Fibroblast of villous mesenchyme (primary cell): ENCODE measurements around the gene PRR14L. TPM values are rescaled to one million over a fixed set of nuclear protein-coding genes. Genes with fewer than 3 reads are reported as not detected.

Experiments
- DNase-seq: peaks from one replicate; pipeline ENCODE4 v3.0.0-alpha.2; 2010; ENCODE audit warnings: low read depth
- H3K4me3 ChIP-seq: 2 replicates; pipeline ENCODE4 v1.5.1; 2011; ENCODE audit warnings: low read depth, mild to moderate bottlenecking, low read length
- total RNA-seq: library from RNA; depleted of rRNA; stranded (reverse); fragments of >200 nt; gene quantifications from 2 replicates; pipeline ENCODE4 v1.2.3, GENCODE V29; 2012
- TF ChIP-seq, protein P1 (sequence below): IDR thresholded peaks from 2 replicates; pipeline ENCODE4 v1.5.1; 2012; ENCODE audit warnings: low read depth, mild to moderate bottlenecking, low read length; ENCODE audit not compliant: insufficient read depth

PRR14L gene
- total RNA-seq, 1 donor = 30.2 TPM

DNA sequence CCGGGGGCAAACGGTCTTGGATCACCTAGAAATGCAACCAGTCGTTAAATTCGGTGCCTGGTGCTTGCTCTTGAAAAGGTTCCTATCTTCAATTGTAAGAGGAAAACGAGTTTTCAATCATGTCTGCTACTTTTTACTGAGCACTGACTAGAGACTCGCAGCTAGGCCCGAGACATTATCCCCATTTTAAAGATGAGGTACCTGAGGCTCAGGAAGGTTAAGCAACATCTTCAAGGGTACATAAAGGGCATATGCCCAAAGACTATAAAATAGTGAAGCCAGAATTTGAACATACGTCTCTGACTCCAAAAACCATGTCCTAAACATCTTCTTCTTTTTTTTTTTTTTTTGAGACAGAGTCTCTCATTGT is 87.3 kb downstream of the PRR14L start:
- H3K4me3 ChIP-seq = peak overlapping the region; percentile 99
- TF ChIP-seq, protein P1, sequence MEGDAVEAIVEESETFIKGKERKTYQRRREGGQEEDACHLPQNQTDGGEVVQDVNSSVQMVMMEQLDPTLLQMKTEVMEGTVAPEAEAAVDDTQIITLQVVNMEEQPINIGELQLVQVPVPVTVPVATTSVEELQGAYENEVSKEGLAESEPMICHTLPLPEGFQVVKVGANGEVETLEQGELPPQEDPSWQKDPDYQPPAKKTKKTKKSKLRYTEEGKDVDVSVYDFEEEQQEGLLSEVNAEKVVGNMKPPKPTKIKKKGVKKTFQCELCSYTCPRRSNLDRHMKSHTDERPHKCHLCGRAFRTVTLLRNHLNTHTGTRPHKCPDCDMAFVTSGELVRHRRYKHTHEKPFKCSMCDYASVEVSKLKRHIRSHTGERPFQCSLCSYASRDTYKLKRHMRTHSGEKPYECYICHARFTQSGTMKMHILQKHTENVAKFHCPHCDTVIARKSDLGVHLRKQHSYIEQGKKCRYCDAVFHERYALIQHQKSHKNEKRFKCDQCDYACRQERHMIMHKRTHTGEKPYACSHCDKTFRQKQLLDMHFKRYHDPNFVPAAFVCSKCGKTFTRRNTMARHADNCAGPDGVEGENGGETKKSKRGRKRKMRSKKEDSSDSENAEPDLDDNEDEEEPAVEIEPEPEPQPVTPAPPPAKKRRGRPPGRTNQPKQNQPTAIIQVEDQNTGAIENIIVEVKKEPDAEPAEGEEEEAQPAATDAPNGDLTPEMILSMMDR = no peak
- DNase-seq = no peak

DNA sequence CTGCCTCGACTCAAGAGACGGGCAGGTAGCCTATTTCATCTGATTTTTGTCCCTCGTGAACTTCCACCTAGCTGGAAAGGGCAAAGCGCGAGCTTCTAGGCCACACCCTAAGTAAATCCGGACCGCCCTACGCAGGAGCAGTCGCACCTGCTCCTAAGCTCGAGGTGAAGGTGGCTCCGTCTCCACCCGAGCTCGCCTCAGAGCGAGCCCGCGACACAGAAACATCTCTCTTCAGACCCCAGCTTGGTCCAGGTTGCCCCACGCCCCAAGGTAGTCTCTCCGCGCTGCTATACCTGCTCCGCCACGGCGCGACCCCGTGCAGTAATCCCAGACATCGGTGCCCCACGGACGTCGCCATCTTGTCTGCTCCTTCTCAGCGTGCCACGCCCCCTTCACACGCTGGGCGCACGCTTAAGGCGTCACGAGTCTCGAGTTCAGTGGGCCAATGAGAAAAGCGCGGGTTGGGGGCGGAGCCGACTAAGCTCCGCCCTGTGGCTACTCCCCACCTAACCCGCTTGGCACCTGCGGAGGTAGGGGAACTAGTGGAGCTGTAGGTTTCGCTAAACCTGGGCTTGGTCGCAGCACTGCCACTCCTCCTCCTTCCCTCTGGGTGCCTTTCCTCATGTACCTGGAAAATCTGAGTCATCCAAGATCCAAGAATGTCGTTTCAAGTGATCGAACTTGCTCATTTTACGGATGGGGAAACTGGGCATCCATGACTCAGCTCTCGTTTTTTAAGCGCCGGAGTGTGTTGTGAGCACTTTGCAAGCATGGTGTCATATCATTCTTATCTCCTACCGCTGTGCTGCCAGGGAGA is 87.9 kb downstream of the PRR14L start, which contains the start of gene PISD:
Gene PISD, minus strand, starts transcription at position 365 of the 817 bp plus-strand sequence. Its CDS starts 7 bp downstream, at position 358.
- peak; percentile 95 for DNase-seq
- H3K4me3 ChIP-seq = peak within 1 kb of the TSS; percentile 99
- TF ChIP-seq, protein P1 = no peak

DNA sequence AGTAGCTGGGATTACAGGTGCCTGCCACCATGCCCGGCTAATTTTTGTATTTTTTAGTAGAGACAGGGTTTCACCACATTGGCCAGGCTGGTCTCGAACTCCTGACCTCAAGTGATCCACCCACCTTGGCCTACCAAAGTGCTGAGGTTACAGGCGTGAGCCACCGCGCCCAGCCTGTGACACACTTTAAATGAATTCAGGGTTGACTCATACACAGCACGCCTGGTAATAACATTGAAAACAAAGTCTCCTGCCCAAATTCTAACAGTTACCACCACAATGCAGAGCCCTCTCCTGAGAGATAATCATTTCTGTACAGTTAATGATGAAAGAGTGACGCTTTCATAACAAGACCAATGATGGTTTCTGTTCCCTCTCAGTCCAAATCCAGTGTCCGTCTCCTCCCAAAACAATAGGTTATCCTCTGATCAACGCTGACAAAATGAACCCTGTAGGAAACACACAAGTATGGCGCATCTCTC is 89.0 kb downstream of the PRR14L start:
- peak; percentile 74 for DNase-seq
- H3K4me3 ChIP-seq = peak overlapping the region; percentile 99

DNA sequence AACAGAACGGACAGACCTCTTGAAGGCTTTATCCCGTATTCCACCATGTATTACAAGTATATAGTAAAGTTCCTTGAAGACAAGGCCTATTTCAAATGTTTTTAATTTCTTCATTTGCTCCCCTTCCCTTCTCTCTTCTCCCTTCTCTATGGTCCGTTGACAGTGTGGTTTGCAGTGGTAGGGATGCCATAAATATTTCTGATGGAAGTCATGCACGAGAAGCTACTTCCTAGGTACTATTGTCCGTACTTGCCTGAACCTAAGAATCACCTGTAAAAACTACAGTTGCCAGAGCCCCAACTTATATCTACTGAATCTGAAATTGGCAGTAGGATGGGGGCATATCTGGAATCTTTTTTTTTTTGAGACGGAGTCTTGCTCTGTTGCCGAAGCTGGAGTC is 90.7 kb downstream of the PRR14L start:
- no peak overlapping the region for H3K4me3 ChIP-seq
- DNase-seq = no peak
- TF ChIP-seq, protein P1 = no peak

DNA sequence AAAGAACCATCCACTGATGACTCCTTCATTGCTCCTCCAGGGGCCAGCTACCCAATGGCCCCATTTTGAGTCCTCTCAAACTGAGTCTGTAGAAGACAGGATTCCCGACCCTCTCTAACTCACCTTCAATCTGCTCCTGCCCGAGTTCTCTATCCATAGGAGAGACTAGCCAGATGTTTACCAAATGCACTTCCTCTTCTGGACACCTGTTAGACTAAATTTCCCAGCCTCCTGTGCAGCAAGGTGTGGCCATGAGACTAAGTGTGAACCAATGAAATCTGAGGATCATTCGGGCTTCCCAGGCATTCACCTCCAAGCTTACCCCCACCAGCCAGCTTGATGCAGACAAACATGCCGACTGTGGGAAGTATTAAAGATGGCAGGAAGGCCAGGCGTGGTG is 95.5 kb downstream of the PRR14L start:
- TF ChIP-seq, protein P1 = no peak
- no peak for DNase-seq
- H3K4me3 ChIP-seq = no peak overlapping the region

DNA sequence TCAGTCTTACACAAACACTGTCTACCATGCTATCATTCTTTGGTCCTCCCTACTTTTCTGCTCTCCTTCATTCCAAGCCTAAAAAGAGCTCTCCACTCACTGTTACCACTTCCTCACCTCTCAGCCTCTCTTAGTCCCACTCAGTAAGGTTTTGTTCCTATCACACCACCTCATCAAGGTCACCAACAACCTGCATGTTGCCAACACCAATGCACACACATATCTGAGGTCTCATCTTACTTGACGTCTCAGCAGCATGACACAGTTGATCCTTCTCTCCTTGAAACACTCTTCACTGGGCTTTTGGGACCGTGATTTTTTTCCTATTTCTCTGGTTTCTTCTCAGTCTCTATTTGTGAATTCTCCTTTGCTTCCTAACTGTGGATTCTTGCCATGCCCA is 96.0 kb downstream of the PRR14L start:
- no peak overlapping the region for H3K4me3 ChIP-seq
- TF ChIP-seq, protein P1 = no peak
- no peak for DNase-seq

DNA sequence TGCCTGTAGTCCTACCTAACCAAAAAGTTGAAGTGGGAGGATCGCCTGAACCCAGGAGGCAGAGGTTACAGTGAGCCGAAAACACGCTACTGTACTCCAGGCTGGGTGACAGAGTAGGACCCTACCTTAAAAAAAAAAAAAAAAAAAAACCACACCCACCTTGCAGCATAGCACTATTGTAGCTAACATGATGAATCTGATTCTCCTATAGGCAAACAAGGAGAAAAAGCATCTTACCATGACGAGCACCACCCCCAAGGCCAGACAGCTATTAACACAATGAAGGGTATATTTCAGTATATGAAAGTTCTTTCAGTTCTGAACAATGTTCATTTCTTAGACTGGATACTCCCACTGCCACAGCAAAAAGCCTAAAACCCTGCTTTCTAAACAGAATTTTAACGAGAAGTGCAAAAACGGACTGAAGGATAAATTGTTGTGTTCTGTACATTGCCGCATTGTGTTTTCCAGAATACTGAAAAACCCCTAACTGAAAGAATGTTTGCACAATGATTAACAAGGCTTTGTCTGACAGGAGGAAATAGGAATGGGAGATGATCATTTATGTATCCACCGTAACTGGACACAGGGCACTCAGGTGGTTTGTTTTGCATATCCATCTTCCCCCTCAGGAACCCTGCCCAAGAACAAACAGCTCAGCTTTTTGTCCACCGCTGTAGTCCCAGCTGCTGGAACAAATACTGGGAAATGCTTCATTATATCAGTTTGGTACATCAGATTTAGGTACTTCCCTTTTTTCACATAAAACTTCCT is 96.8 kb downstream of the PRR14L start:
- DNase-seq = no peak
- TF ChIP-seq, protein P1 = no peak
- no peak overlapping the region for H3K4me3 ChIP-seq
